ENCODE measurements around the gene ZDHHC11B.

DNA sequence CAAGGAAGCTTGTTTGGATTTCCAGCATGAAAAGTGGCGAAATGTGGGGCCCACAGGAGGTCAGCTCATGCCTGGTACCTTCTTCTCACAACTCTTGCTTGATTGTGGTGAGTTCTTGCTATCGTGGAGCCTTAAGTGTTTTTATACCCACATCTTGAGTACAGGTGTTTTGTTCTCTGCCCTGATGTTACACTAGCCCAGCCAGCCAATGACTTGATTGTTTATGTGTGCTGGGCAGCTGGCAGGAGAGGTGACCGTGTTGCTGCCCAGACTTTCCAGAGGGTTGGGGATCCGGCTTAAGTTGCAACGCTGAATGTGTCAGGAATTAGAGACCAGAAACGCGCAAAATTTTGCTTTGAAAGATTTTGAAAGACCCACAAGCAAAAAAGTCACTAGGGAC is 67.4 kb downstream of the ZDHHC11B start:
- TF ChIP-seq CTCF (IDR thresholded peaks at IDR 0.05; ENCODE audit: low read depth, low read length, poor library complexity, severe bottlenecking) (no peak), EZH2phosphoT487 (IDR thresholded peaks at IDR 0.05; ENCODE audit: borderline replicate concordance, low read length) (no peak)

Data from DOHH2 (cell line).